Measurements from ENCODE around the gene ACKR3. TPM values are rescaled to one million over a fixed set of nuclear protein-coding genes. Genes with fewer than 3 reads are reported as not detected.

The ACKR3 gene
- total and polyA plus RNA-seq, 12 donors: 1.1 to 12.8 (median 1.9) TPM

GRCh38 chr2:236587861-236588815, 18.5 kb downstream of the ACKR3 start:
- no peak for DNase-seq
- Histone ChIP-seq H3K9me3 (replicated peaks in 1 of 3) (no peaks in the 10 kb centered on the region), H3K27me3 (no peaks in the 10 kb centered on the region), H3K4me3 (no peak overlapping the region), H3K27ac (no peak overlapping the region), H3K36me3 (replicated peaks in 1 of 2) (no peaks in the 10 kb centered on the region), H3K4me1 (replicated peaks in 1 of 2) (no peaks in the 10 kb centered on the region)
- intact Hi-C loops (cut with DNase I): no loop called here
- no peak for TF ChIP-seq POLR2A (IDR thresholded peaks at IDR 0.05)
- TF ChIP-seq, protein P1, sequence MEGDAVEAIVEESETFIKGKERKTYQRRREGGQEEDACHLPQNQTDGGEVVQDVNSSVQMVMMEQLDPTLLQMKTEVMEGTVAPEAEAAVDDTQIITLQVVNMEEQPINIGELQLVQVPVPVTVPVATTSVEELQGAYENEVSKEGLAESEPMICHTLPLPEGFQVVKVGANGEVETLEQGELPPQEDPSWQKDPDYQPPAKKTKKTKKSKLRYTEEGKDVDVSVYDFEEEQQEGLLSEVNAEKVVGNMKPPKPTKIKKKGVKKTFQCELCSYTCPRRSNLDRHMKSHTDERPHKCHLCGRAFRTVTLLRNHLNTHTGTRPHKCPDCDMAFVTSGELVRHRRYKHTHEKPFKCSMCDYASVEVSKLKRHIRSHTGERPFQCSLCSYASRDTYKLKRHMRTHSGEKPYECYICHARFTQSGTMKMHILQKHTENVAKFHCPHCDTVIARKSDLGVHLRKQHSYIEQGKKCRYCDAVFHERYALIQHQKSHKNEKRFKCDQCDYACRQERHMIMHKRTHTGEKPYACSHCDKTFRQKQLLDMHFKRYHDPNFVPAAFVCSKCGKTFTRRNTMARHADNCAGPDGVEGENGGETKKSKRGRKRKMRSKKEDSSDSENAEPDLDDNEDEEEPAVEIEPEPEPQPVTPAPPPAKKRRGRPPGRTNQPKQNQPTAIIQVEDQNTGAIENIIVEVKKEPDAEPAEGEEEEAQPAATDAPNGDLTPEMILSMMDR (IDR thresholded peaks at IDR 0.05): no peak
- WGBS, 4 donors: 89 to 93% (median 91%) methylated on average over 32 of the region's 32 CpGs

DNA sequence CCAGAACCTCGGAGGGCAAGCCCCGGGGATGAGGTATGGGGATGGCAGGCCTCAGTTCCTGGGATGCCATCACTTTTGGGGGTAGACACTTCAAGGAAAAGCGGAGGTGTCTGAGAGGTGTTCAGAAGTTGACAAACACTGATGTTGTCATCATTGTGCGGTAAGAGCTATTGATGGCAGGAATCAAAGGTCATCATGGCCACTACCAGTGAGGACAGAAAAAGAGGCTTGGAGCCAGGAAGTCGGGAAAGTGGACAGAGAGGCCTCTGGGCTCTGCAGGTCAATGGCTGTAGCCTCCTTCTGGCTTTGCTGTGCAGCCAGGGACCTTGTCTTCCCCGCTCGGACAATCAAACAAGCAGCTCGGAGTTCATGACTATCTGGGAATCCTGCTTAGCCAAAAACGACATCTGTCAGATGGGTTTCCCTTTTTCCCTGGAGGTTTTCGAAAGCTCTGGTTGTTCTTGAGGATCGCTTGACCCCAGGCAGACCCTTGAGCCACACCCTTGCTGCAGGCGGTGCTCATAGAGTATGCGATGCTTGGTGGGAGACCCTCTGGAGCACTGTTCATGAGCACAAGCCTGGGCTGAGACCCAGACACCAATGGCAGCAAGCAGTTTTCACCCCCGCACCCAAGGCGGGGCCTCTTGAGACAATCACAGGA, 19.4 kb downstream of the ACKR3 start:
- H3K27ac ChIP-seq: no peak overlapping the region
- TF ChIP-seq, protein P1 (IDR thresholded peaks at IDR 0.05): no peak
- TF ChIP-seq POLR2A (IDR thresholded peaks at IDR 0.05): no peak
- H3K4me1 ChIP-seq (replicated peaks in 1 of 2): no peaks in the 10 kb centered on the region
- H3K9me3 ChIP-seq (replicated peaks in 1 of 3): no peaks in the 10 kb centered on the region
- DNase-seq: no peak
- H3K4me3 ChIP-seq: no peak overlapping the region
- intact Hi-C loops (cut with DNase I): no loop called here
- H3K27me3 ChIP-seq: no peaks in the 10 kb centered on the region
- H3K36me3 ChIP-seq (replicated peaks in 1 of 2): no peaks in the 10 kb centered on the region
- WGBS, 4 donors: 85 to 92% (median 87%) methylated on average over 13 to 15 of the region's 15 CpGs

DNA sequence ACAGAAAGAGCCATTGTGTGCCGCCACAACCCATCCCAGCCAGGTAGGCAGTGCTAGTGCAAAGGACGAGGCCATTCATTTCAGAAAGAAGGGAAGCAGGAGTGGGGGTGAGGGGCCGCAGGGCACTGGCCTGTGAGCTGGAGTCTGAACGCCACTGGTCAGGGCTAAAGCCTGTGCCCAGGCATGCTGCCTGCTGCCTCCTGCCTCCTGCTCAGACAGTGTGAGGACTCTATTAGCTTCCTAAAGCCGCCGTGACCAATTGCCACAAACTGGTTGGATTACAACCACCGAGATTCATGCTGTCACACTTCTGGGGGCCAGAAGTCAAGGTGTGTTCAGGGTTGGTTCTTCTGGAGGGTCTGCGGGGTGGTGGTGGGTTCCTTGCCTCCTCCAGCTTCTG, 21.2 kb downstream of the ACKR3 start:
- DNase-seq: no peak
- Histone ChIP-seq H3K9me3 (replicated peaks in 1 of 3) (no peaks in the 10 kb centered on the region), H3K4me3 (no peak overlapping the region), H3K4me1 (replicated peaks in 1 of 2) (no peaks in the 10 kb centered on the region), H3K36me3 (replicated peaks in 1 of 2) (no peaks in the 10 kb centered on the region), H3K27me3 (no peaks in the 10 kb centered on the region), H3K27ac (no peak overlapping the region)
- intact Hi-C loops (cut with DNase I): no loop called here
- TF ChIP-seq POLR2A (IDR thresholded peaks at IDR 0.05): no peak
- TF ChIP-seq, protein P1 (IDR thresholded peaks at IDR 0.05): no peak
- 87 to 98% (median 90%) methylated on average over 8 of the region's 8 CpGs for WGBS, 4 donors

DNA sequence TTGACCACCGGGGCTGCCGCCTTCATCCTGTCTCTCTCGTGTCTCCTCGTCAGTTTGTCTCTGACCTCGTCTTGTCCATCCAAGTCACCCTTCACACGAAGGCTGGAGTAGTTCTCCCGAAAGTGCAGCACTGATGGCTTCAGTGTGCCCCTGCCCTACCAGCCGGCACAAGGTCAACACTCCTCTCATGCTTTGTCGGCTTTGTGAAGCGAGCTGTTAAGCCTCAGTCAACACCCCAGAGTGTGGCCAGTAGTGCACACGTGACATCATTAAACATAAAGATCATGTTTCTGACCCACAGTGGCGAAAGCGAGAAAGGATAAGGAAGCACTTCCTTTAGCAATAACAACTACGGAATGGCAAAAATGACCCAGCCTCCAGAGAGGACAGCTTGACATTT, 23.2 kb downstream of the ACKR3 start:
- no peaks in the 10 kb centered on the region for H3K9me3 ChIP-seq (replicated peaks in 1 of 3)
- H3K36me3 ChIP-seq (replicated peaks in 1 of 2): no peaks in the 10 kb centered on the region
- WGBS, 4 donors: 69 to 81% (median 79%) methylated on average over 14 of the region's 14 CpGs
- H3K27ac ChIP-seq: no peak overlapping the region
- H3K4me1 ChIP-seq (replicated peaks in 1 of 2): no peaks in the 10 kb centered on the region
- TF ChIP-seq, protein P1 (IDR thresholded peaks at IDR 0.05): no peak
- TF ChIP-seq POLR2A (IDR thresholded peaks at IDR 0.05): no peak
- H3K27me3 ChIP-seq: no peaks in the 10 kb centered on the region
- intact Hi-C loops (cut with DNase I): no loop called here
- no peak for DNase-seq
- H3K4me3 ChIP-seq: no peak overlapping the region
